ENCODE data around the gene TXNDC17. TPM values are rescaled to one million over a fixed set of nuclear protein-coding genes. Genes with fewer than 3 reads are reported as not detected.

The TXNDC17 gene
- 379 to 465 TPM (median 412 TPM) in 5 replicates for total RNA-seq (2022; extraction: Qiagen RNA extraction; ENCODE audit: low read depth)

GRCh38 chr17:6640536-6641246 is at the start of gene TXNDC17, which contains the start of gene KIAA0753:
Gene TXNDC17, plus strand, starts transcription at chr17:6641060. Its CDS starts 23 bp downstream, at chr17:6641083.
Gene KIAA0753, minus strand, starts transcription at chr17:6640711. Its CDS starts 5,608 bp downstream, at chr17:6635103.

GRCh38 chr17:6651354-6651918 is 10.6 kb downstream of the TXNDC17 start, which contains the start of the genes C17orf100 and MED31:
Gene C17orf100, plus strand, starts transcription at chr17:6651762. Its CDS starts 152 bp downstream, at chr17:6651914.
Gene MED31, minus strand, starts transcription at chr17:6651605. Its CDS starts 77 bp downstream, at chr17:6651528.

Other genes with a start within 250 kb of the TXNDC17 start
- gene AIPL1, start 205.9 kb upstream of the TXNDC17 start, total RNA-seq (2022; extraction: Qiagen RNA extraction; ENCODE audit: low read depth) = not detected in 5 replicates
- gene PIMREG, start 196.6 kb upstream of the TXNDC17 start, total RNA-seq (2022; extraction: Qiagen RNA extraction; ENCODE audit: low read depth) = 44.2 to 51.9 TPM (median 45.7 TPM) in 5 replicates
- gene PITPNM3, start 84.5 kb upstream of the TXNDC17 start, total RNA-seq (2022; extraction: Qiagen RNA extraction; ENCODE audit: low read depth) = 1.6 to 2.9 TPM (median 2.2 TPM) in 5 replicates
- gene KIAA0753, start 349 bp upstream of the TXNDC17 start, total RNA-seq (2022; extraction: Qiagen RNA extraction; ENCODE audit: low read depth) = 16.5 to 22.1 TPM (median 19.6 TPM) in 5 replicates
- 23.0 to 35.7 TPM (median 34.1 TPM) in 5 replicates for gene MED31, start 10.5 kb downstream of the TXNDC17 start, total RNA-seq (2022; extraction: Qiagen RNA extraction; ENCODE audit: low read depth)
- 2.2 to 3.0 TPM (median 2.8 TPM) in 5 replicates for gene C17orf100, start 10.7 kb downstream of the TXNDC17 start, total RNA-seq (2022; extraction: Qiagen RNA extraction; ENCODE audit: low read depth)
- gene SLC13A5, start 72.3 kb downstream of the TXNDC17 start, total RNA-seq (2022; extraction: Qiagen RNA extraction; ENCODE audit: low read depth) = 0.13 to 0.24 TPM (median 0.16 TPM) in 5 replicates
- gene XAF1, start 115.0 kb downstream of the TXNDC17 start, total RNA-seq (2022; extraction: Qiagen RNA extraction; ENCODE audit: low read depth) = 0.03 TPM in 1 of 5 replicates, not detected in the others
- not detected in 5 replicates for gene FBXO39, start 135.2 kb downstream of the TXNDC17 start, total RNA-seq (2022; extraction: Qiagen RNA extraction; ENCODE audit: low read depth)
- 0.05 TPM in 1 of 5 replicates, not detected in the others for gene TEKT1, start 190.7 kb downstream of the TXNDC17 start, total RNA-seq (2022; extraction: Qiagen RNA extraction; ENCODE audit: low read depth)